Measurements from ENCODE around the gene IGFL3.

The IGFL3 gene

DNA sequence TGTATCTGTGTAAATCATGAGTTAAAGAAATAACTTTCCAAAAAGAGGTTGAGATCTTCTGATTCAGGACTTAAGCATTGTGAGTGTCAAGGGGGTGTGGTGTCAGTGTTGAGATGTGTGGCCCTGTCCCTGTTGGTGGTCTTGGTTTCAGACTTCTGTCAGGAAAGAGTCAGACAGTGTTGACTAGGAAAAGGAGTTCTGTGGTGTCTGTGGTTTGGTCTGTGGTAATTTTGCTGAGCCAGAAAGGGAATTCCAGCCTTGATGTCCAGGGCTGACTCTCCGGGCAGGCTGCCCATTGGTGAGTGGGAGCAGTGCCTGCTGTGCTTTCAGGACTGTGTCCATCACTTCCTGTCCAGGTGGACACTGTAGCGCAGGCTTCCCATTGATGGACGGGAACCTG is 43.9 kb downstream of the IGFL3 start:
- H3K4me3 ChIP-seq, result peak overlapping the region in 1 of 7 experiments; percentile 1
- peak overlapping the region in 6 of 21 experiments; percentile 5 to 84 (median 67) for H3K27ac ChIP-seq

DNA sequence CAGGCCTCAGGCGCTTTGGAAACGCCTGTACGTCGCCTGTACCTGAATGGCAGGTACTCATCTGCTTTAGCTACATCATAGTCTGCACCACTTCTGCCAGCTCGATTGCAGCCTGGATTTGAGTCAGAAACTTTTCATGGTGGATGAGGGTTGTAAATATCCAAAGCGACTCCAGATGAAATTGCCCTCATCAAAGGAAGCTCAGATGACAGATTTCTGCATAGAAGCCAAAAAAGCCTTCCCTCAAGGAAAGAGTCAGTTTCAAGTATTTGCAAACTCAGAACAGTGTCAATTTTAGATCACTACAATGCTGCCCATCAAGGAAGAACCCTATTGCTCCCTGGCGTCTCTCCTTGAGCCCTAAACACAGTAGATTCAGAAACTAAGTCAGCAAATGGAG is 44.9 kb downstream of the IGFL3 start:
- peak overlapping the region in 2 of 7 experiments; percentile 1 to 27 for H3K4me3 ChIP-seq
- peak overlapping the region in 15 of 21 experiments; percentile 39 to 84 (median 62) for H3K27ac ChIP-seq

DNA sequence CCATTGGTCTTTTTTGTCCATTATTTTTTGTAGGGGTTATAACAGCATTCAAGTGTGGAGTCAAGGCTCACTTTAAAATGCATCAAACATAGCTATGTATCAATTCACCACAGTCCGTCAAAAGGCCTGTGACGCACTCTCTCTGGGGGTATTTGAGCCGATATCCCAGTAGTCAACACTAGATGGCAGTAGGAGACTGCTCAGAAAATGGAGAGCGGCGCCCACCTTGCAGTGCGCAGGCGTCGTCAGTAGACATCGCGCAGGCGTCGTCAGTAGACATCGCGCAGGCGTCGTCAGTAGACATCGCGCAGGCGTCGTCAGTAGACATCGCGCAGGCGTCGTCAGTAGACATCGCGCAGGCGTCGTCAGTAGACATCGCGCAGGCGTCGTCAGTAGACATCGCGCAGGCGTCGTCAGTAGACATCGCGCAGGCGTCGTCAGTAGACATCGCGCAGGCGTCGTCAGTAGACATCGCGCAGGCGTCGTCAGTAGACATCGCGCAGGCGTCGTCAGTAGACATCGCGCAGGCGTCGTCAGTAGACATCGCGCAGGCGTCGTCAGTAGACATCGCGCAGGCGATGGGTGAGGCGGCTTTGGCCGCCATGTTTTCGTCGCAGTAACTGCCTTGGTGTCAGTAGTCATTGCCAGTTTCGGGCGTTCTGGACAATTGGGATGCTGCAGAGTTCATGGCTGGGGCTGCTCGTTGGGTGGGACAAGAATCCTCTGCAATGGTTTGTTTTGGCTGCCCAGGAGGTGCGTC is 45.7 kb downstream of the IGFL3 start:
- peak overlapping the region in 15 of 21 experiments; percentile 39 to 84 (median 62) for H3K27ac ChIP-seq
- peak overlapping the region in 1 of 7 experiments; percentile 27 for H3K4me3 ChIP-seq

DNA sequence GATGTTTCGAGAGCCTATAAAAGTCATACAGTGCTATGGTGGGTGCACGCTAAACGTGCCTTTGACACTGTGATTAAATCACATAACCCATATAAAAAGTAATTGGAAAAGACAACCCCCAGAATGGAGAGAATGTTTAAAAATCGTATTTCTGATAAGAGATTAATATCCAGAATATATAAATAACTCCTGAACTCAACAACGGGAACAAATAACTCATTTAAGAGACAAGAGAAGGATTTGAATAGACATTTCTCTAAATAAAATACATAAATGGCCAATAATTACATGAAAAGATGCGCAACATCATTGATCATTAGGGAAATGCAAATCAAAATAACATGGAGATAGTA is 46.7 kb downstream of the IGFL3 start:
- H3K4me3 ChIP-seq, result peak overlapping the region in 2 of 7 experiments; percentile 30
- peak overlapping the region in 2 of 21 experiments; percentile 4 to 66 for H3K27ac ChIP-seq

DNA sequence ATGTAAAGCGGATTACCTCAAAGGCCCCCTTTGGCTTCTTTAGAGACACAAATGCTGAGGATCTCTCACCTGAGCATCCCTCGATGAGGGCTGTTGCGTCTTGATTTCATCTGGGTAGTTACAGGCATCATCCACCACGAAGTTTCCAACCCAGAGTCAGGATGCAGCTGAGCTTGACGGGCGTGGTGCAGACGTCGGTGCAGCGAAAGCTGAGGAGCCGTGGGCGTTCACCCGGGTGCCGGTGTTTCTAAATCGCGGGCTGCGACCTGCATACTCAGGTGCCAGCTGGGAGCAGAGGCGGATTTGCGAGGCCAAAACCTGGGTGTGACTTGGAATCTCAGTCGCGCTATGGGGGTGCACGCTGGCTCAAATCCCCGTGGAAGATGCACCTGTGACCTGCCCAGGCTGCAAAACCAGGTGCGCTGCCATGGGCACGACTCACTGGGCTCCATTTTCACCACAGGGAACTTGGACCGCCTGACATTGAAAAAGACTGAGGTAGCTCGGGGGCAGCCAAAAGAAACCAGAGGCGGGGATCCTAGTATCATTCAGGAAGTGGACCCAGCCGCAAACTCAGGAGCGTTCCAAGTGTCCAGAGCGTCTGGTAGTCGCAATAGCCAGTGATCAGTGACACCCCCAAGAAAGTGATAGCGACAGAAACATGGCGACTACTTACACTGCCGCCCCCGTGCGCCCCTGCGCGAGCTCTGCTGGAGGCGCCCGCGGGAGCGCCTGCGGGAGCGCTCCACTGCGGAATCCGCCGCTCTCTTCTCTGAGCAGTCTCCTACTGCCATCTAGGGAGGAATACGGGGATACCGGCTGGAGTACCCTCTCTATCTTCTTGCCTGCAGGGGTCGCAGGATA is 47.3 kb downstream of the IGFL3 start:
- H3K27ac ChIP-seq, result peak overlapping the region in 9 of 21 experiments; percentile 4 to 66 (median 31)
- H3K4me3 ChIP-seq, result peak overlapping the region in 5 of 7 experiments; percentile 6 to 30 (median 16)

DNA sequence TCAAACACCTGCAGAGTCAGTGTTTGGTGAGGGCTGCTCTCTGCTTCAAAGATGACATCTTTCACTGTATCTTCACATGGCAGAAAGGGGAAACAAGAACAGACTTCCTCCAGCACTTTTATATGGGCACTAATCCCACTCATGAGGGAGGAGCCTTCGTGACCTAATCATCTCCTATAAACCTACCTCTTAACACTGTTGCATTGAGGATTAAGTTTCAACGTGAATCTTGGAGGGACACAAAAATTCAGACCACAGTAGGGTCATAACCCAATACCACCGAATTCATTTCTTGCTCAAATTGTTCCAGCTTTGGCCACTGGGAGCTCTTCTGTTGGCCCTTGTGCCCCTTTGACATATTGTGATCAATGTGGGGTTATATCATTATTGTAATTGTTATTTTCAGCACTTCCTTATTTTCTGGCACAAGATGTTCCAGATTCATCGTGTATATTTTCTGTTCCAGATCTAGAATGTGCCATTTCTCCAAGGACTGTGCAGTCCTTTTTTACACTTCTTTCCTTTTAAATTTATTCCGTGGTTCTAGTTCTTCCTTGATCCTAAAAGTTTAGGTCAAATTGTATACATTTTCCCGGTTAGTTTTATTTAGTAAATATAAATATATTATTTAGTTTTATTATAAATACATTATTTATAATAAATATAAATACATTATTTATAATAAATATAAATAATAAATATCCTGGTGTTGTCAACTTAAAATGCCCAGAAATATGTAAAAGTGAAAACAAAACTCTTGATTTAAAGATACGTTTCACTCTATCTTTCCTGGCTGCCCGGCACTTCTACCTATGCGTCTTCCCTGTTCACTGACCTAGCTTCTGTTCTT is 48.2 kb downstream of the IGFL3 start:
- peak overlapping the region in 2 of 7 experiments; percentile 30 for H3K4me3 ChIP-seq
- H3K27ac ChIP-seq, result peak overlapping the region in 6 of 21 experiments; percentile 2 to 42 (median 18)

DNA sequence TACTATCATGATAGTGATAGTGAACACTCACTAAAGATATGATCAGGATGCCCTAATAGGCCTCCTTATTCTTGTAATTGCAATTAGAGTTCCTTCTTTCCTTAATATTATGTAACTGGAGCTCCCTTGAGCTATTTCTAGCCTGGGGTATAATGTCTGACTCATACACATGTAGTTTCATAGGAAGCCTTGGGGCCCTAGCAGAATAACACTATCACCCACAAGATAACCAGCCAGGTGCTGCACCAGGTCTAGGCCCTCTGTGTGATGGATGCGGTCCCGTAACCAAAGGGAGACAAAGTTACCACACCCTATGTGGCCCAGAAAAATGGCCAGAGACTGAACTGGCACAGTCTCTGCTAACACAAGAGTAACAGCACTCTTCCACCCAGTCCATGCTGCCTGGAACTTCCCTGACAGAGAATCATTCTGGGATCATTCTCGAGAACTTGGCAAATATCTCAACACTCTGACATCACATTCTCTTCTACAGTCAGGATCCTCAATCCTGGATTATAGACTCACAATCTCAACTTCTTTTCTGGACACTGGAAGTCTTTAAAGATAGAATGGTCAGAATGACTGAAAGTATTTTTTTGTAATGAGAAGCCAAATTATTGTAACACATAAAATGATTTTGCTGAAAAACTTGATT is 51.1 kb downstream of the IGFL3 start:
- Histone ChIP-seq H3K4me3 (no peak overlapping the region), H3K27ac (peak overlapping the region in 1 of 21 experiments; percentile 18)

All from skin epidermis (tissue), 12 donors.